Caki2 (cell line): ENCODE results near the gene FMO4. TPM values are rescaled to one million over a fixed set of nuclear protein-coding genes. Genes with fewer than 3 reads are reported as not detected.
"Not testable (repeated sequence)": the region's sequence is repeated elsewhere in the genome, so short reads cannot be mapped to it uniquely, and the experiment has no call there.

ENCODE experiments used
- DNase-seq: peaks from one replicate; pipeline ENCODE4 v3.0.0-alpha.2; 2015; ENCODE audit warnings: low read depth
- in situ Hi-C: cut with HindIII; loops from 2 replicates; pipeline ENCODE4 v1.10.0; 2016; ENCODE audit warnings: low sequenced_read_pairs, low pct_unique_long_range_greater_than_20kb, mixed read lengths
- total RNA-seq: library from RNA; depleted of rRNA; stranded (reverse); fragments of >200 nt; shearing (Covaris generic); gene quantifications from 2 replicates; pipeline ENCODE4 v1.2.3, GENCODE V29; 2014; ENCODE audit warnings: low replicate concordance; rRNA removed

FMO4 gene
- 0.32 and 2.0 TPM in 2 replicates for total RNA-seq

- in situ Hi-C loops = no loop called here
These were observed at the start of gene FMO4 for GRCh38 chr1:171313835-171314320. Gene FMO4 (plus strand): TSS chr1:171314183. CDS start chr1:171319826, 5,643 bp downstream.

GRCh38 chr1:171265686-171266085 is 48.3 kb upstream of the FMO4 start:
- DNase-seq = no peak
- in situ Hi-C loops = no loop called here

More at GRCh38 chr1:171313835-171314320, at the start of gene FMO4:
- DNase-seq = peak; percentile 95

- in situ Hi-C loops = no loop called here
- no peak for DNase-seq
These were observed 47.1 kb upstream of the FMO4 start for GRCh38 chr1:171266930-171267329.

GRCh38 chr1:171267391-171267790 is 46.6 kb upstream of the FMO4 start:
- in situ Hi-C loops = no loop called here
- DNase-seq = no peak

GRCh38 chr1:171270806-171271205 is 43.2 kb upstream of the FMO4 start:
- DNase-seq = no peak
- in situ Hi-C loops = no loop called here

GRCh38 chr1:171277534-171277933 is 36.4 kb upstream of the FMO4 start:
- in situ Hi-C loops = no loop called here
- no peak for DNase-seq

GRCh38 chr1:171279234-171279633 is 34.7 kb upstream of the FMO4 start:
- no peak for DNase-seq
- in situ Hi-C loops = no loop called here

- no peak for DNase-seq
- in situ Hi-C loops = no loop called here
These were observed 34.3 kb upstream of the FMO4 start for GRCh38 chr1:171279678-171280077.

- in situ Hi-C loops = no loop called here
- DNase-seq = no peak
These were observed 33.4 kb upstream of the FMO4 start for GRCh38 chr1:171280599-171280998.

- no peak for DNase-seq
- in situ Hi-C loops = no loop called here
These were observed 27.8 kb upstream of the FMO4 start for GRCh38 chr1:171286032-171286705.

- in situ Hi-C loops = no loop called here
- DNase-seq = no peak
These were observed 23.4 kb upstream of the FMO4 start for GRCh38 chr1:171290621-171291020.

GRCh38 chr1:171292799-171293198 is 21.2 kb upstream of the FMO4 start:
- no peak for DNase-seq
- in situ Hi-C loops = no loop called here

- in situ Hi-C loops, DNase-seq: not testable (repeated sequence)
These were observed 18.6 kb upstream of the FMO4 start for GRCh38 chr1:171295383-171295782.

GRCh38 chr1:171295821-171296220 is 18.2 kb upstream of the FMO4 start:
- no peak for DNase-seq
- in situ Hi-C loops = no loop called here

GRCh38 chr1:171296897-171297296 is 17.1 kb upstream of the FMO4 start:
- in situ Hi-C loops = no loop called here
- DNase-seq = no peak

- DNase-seq = no peak
- in situ Hi-C loops = no loop called here
These were observed 15.3 kb upstream of the FMO4 start for GRCh38 chr1:171298696-171299095.

GRCh38 chr1:171299342-171299741 is 14.6 kb upstream of the FMO4 start:
- no peak for DNase-seq
- in situ Hi-C loops = no loop called here

- no peak for DNase-seq
- in situ Hi-C loops = no loop called here
These were observed 13.6 kb upstream of the FMO4 start for GRCh38 chr1:171300401-171300800.

- DNase-seq = no peak
These were observed 3.3 kb upstream of the FMO4 start for GRCh38 chr1:171310661-171311087.

More at GRCh38 chr1:171310661-171311087, 3.3 kb upstream of the FMO4 start:
- in situ Hi-C loops = no loop called here
